ENCODE measurements around the gene C9orf43. TPM values are rescaled to one million over a fixed set of nuclear protein-coding genes. Genes with fewer than 3 reads are reported as not detected.
A peak's percentile ranks its signal among the peaks of the same experiment; 100 is the strongest.
"Not testable (repeated sequence)": the region's sequence is repeated elsewhere in the genome, so short reads cannot be mapped to it uniquely, and the experiment has no call there.

The C9orf43 gene, protein sequence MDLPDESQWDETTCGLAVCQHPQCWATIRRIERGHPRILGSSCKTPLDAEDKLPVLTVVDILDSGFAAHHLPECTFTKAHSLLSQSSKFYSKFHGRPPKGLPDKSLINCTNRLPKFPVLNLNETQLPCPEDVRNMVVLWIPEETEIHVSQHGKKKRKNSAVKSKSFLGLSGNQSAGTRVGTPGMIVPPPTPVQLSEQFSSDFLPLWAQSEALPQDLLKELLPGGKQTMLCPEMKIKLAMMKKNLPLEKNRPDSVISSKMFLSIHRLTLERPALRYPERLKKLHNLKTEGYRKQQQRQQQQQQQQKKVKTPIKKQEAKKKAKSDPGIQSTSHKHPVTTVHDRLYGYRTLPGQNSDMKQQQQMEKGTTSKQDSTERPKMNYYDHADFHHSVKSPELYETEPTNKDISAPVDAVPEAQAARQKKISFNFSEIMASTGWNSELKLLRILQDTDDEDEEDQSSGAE
- 0.19 and 0.29 TPM in 2 replicates for total RNA-seq (2014; rRNA removed)
- polyA plus RNA-seq (2012) = 0.44 TPM

DNA sequence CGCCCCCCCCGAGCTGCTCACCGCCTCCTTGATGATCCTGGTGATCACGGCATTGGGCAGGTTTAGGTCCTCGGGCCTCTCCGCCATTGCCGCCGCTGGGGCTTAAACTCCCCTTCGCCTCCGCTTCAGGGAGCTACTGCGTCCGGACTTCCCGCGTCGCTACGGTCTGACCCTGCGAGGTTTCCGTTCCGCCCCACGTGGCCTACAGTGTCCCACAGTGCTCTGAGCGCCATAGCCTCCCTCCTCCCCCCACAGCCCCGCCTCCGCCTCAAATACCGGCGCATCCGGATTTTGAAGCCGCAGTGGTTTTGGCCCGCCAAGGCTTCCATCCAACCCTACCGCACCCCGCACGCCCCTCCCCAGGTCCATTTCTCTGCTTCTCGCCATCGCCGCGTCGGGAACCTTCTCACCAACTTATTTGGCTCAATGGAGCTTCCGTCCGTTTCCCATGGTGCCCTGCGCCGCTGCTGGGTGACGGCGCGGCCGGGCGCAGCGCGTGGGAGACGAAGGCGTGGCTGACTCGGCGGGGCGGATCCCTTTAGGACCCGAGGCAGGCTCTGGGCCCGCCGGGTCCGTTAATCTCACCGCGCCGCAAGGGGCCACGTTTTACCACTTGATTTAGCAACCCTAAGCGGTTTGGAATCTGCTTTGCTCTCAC is at the start of gene C9orf43, which contains the start of gene POLE3:
C9orf43 (plus strand) TSS at position 541 of the 658 bp plus-strand sequence. CDS start 2,747 bp downstream, outside the sequence.
POLE3 (minus strand) TSS at position 469 of the 658 bp plus-strand sequence; CDS start at position 87, 382 bp downstream.
- peak; percentile 95 for DNase-seq (ENCODE audit: low read depth)

DNA sequence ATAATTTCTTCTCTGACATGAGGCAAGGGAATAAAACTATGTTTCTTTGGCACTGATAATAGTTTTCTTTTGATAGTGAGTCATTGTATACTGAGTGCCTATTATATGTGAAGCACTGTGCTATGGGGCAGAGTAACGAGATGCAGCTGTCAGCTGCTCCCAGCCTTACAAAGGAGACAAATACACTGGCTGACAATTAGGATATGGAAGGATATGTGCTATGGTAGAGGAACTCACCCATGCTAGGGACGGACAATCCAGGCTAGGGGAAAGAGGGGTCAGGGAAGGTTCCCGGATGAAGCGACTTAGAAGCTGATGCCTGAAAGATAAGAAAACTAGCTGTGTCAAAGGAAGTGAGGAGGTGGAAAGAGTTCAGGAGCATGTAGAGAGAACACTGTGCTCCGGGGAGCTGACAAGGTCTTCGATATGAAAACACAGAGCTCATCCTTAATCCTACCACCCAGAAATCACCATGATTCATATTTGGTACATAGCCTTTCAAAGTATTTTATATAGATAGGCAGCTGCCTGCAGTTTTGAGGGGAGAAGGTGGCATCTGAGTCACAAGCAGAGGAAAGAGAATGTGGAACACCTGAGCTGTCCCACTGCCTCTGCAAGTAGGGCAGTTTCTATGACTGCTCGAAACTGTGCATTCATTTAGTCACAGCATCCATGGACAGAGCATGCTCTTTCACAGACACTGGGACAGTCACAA is 49.1 kb upstream of the C9orf43 start:
- DNase-seq (ENCODE audit: low read depth) = peak; percentile 65

DNA sequence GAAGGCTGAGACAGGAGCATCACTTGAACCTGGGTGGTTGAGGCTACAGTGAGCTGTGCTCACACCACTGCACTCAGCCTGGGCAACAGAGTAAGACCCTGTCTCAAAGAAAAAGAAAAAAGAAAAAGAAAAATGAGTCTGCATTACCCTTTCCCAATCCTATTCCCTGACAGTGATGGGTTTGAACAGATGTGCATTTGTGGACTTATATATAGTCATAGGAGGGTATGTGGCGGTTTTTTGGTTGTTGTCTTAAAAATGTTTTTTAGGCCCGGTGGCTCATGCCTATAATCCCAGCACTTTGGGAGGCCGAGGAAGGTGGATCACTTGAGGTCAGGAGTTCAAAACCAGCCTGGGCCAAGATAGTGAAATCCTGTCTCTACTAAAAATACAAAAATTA is 47.2 kb upstream of the C9orf43 start:
- DNase-seq (ENCODE audit: low read depth) = peak; percentile 78

DNA sequence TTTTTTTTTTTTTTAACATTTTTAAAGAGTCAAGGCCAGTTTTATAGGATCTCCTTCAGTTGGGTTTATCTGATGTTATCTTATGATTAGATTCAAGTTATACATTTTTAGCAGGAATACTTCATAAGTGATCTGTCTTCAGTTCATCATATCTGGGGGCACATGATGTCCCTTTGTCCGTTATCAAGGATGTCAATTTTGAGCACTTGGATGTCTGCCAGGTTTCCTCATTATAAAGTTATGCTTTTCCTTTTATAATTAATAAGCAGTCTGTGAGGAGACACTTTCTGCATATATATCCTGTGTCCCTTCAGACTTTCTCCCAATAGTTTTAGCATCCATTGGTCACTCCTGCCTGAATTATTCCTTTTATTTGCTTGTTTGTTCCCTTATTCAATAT is 45.6 kb upstream of the C9orf43 start:
- DNase-seq (ENCODE audit: low read depth) = no peak

DNA sequence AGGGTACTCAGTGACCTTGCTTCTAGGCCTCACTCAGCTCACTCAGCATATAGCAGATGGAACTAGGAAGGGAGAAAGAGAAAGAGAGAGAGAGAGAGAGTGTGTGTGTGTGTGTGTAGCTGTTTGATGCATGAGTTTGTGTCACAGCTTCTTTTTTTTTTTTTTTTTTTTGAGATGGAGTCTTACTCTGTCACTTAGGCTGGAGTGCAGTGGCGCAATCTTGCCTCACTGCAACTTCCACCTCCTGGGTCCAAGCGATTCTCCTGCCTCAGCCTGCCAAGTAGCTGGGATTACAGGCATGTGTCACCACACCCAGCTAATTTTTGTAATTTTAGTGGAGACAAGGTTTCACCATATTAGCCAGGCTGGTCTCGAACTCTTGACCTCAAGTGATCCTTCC is 44.9 kb upstream of the C9orf43 start:
- not testable (repeated sequence) for DNase-seq (ENCODE audit: low read depth)

DNA sequence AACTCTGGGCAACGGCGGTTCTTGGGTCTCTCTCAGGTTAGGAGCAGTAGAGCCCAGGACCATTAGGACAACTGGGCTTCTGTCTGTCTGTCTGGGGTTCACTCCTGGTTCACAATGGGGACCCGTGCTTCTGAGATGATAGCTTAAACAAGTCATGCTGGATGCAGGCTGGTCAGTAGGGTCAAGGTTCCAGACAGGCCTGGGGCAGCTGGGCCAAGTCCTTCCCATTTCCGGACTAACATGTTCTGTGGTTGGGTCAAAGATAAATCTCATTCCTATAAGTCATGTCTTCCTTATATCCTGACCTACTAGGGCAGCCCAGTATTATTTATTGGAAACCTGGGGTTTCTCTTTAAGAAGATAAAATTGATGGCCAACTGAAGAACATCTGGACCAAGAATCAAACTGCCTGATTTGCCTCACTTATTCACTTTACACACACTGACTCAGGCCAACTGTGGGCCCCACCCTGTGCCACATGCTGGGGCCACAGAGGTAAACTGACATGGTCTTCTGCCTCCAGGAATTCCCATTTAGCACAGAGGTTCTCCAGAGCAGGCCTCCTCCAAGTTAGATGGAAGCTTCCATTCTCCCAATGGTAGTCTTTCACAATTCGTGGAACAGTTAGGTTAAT is 42.1 kb upstream of the C9orf43 start:
- no peak for DNase-seq (ENCODE audit: low read depth)

DNA sequence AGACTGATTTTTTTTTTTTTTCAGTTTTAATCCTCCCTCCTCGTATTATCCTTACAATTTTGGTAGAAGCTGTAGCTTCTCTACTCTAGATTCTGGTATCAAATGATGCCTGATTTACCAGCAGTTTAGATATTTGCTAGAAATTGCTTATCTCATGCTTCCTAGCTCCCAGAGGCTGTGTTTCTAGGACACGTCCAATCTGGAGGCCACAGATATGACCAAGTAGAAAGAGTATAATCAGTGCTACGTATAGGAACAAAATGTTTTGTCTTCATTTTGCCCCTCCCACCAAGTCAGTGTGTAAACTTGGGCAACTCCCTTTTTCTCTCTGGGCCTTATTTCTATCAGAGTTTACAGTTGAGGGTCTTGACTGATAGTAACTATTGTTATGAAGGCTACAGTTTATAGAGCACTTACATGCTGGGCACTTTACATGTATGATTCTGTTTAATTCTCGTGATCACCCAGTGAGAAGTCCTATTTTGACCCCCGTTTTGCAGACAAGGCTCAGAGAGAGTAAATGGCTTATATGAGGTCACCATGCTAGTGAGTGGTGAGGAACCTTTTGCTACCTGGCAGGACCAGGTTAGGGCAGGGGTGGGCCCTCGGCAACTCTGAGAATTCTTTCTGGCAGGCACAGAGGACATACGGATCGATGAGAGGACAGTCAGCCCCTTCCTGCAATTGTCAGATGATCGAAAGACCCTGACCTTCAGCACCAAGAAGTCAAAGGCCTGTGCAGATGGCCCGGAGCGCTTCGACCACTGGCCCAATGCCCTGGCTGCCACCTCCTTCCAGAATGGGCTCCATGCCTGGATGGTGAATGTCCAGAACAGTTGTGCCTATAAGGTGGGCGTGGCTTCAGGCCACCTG is 41.3 kb upstream of the C9orf43 start:
- no peak for DNase-seq (ENCODE audit: low read depth)

DNA sequence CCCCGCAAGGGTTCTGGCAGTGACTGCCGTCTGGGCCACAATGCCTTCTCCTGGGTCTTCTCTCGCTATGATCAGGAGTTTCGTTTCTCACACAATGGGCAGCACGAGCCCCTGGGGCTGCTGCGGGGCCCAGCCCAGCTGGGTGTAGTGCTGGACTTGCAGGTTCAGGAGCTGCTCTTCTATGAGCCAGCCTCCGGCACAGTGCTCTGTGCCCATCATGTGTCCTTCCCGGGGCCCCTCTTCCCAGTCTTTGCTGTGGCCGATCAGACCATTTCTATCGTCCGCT is 40.7 kb upstream of the C9orf43 start:
- DNase-seq (ENCODE audit: low read depth) = no peak

DNA sequence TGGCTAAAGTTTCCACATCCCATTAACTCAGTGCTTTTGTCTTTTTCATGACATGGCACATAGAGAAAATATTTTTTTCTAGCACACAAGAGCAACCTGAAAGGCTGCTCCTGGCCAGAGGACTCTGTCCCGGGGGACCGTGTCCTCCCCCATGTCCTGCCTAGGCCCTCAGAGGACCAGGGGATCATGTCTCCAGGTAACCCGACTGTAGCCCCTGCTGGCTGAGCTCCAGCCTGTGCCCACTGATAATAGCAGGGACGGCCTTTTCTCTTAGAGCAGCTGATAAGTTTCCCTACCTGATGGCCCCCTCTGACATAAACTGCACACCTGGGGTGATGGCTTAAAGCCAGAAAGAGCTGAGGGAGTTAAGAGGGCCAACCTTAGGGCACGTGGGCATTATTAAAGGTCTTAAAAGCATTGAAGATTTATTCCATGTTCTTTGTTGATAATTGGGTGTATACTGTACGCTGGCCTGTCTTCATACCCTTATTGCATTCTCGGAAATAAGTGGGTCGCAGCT is 39.7 kb upstream of the C9orf43 start:
- DNase-seq (ENCODE audit: low read depth) = no peak

DNA sequence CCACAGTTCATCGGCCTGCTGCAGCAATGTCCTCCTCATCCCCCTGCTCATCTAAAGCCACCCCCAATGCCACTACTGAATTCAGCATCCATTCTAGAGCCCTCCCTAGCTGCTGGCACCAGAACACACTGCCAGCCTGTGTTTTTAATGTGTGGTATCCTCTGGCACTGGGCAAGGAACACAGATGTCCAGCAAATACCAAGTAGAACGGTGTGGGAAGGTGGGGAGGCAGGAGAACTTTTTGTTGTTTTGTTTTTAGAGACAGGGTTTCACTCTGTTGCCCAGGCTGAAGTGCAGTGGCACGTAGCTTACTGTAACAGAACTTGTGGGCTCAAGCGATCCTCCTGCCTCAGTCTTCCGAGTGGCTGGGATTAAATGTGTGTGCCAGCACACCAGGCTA is 38.5 kb upstream of the C9orf43 start:
- DNase-seq (ENCODE audit: low read depth) = no peak

DNA sequence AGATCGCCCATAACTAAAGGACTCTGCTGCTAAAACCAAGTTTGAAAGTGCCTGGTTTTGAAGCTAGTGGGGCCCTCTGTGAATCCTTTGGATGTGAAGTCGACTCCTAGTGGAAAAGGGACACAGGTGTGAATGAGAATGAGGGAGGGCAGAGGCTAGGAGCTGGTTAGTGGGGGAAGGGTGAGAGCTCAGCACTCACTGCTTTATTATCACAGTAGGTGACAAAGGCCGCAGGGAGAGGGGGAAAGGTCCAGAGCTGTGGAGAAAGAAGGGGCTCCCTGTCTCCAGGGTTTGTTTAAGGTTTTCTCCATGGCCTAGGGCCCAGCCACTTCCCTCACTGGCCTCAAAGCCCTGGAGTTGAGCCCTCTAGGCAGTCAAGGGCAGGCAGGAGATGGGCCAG is 37.3 kb upstream of the C9orf43 start:
- DNase-seq (ENCODE audit: low read depth) = no peak

DNA sequence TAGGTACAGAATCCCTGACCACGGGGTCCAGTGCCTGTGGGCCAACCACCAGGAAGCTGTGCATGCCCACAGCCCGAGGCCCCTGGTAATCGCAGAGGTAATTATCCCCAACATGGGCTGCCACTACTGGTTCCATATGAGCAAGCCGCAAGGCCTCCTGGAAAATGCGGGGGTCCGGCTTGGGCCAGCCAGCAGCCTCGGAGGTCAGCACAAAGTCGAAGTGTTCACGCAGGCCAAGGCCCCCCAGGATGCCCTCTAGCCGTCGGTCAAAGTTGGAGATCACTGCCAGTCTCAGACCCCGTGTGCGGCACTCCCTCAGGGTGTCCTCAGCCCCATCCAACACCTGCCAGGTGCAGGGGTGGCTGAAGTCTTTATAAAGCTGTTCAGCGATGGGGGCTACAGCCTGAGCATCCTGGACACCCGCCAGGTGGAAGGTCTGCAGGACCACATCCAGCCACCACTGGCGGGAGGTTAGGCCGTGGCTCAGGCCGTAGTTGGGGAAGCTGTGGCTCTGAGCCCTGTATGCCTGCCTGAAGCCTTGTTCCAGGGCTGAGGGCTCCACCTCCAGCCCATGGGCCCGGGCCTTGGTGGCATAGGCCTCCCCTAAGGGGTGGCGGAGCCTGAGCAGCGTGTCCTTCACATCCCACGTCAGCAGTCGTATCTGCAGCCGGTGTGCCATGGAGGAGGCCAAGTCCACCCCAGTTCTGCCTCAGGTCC is 36.7 kb upstream of the C9orf43 start:
- DNase-seq (ENCODE audit: low read depth) = no peak

DNA sequence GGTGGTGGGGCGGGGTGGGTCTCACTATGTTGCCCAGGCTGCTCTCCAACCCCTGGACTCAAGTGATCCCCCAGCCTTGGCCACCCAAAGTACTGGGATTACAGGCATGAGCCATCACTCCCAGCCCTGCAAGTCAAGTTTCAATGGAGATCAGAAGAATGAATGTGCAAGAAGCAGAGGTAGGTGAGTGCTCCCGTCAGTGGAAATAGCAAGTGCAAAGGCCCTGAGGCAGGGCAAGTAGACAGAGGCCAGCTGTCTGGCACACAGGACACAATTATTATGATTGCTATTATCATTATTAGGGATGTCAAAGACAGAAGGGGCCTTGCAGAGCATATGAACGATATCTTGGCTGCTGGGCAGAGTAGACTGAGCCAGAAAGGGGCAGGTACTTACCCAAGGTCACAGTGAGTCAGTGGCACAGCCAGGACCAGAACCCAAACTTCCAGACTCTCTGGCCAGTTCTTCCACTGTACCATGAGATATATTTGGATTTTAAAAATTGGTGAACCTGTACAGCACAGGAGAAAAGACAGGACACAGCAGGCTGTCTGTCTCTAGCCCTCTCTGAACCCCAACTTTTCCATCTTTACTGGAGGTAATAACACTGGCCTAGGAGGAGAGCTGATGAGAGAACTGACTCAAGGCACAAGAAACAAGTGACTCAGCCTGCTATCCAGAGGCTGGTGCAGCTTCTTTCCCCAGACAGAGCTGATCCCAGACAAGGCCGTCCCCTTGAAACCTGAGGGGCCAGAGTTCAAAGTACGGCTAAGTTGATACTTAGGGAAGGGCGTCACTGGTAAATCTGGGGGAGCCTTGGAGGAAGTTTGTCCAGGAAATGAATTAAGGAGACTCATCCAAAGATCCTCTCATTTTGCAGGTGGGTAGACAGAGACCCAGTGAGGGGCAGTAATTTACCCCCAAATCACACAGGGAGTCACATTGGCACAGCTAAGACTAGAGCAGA is 35.2 kb upstream of the C9orf43 start:
- no peak for DNase-seq (ENCODE audit: low read depth)

DNA sequence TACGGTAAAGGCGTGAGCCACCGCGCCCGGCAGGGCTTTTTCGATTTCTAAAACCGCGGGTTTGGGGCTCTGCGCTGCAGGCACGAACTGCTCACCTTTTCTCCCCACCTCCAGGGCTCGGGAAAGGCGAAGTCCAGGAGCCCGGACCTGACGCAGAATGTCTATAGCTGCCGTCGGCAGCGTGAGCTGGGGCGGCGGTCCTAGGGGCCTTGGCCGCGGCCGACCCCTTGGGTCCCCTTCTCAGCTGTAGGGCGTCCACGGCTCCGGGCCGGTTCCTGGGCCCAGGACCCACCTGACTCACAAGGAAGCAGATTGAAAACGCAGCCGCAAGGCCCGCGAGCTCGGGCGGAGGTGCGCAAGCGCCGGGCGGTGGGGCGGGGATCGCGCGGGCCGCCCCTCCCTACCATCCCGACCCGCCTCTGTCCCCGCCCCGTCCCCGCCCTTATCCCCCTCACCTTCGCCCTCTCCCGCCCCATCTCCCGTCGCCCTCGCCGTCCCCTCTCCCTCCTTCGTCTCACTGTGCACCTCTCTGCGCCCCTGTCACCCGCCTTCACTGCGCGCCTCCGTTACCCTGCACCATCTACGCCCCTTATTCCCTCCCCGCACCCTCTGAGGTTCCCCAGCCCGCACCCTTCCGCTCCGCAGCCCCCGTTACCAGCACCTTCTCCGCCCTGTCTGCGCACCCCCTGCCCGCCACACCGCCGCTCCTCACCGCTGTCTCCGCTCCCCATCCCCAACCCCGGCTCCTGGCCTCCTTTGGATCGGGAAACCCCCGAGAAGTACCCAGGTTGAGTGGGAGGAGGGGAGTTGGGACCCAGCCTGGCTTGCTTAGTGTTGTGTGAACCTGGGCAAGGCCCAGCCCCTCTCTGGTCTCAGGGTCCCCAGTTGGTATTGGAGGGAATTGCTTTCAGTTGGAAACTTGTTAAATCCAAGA is 33.6 kb upstream of the C9orf43 start, which contains the start of gene HDHD3:
HDHD3 (minus strand) TSS at position 353 of the 934 bp plus-strand sequence. CDS start 2,632 bp downstream, outside the sequence.
- peak; percentile 53 for DNase-seq (ENCODE audit: low read depth)

DNA sequence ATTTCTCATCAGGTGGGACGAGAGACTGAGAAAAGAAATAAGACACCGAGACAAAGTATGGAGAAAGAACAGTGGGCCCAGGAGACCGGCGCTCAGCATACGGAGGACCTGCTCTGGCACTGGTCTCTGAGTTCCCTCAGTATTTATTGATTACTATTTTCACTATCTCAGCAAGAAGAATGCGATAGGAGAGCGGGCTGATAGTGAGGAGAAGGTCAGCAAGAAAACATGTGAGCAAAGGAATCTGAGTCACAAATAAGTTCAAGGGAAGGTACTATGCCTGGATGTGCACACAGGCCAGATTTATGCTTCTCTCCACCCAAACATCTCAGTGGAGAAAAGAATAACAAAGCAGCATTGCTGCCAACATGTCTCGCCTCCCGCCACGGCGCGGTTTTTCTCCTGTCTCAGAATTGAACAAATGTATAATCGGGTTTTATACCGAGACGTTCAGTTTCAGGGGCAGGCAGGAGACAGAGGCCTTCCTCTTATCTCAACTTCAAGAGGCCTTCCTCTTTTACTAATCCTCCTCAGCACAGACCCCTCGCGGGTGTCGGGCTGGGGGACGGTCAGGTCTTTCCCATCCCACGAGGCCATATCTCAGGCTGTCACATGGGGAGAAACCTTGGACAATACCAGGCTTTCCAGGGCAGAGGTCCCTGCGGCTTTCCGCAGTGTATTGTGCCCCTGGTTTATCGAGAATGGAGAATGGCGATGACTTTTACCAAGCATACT is 31.3 kb upstream of the C9orf43 start:
- DNase-seq (ENCODE audit: low read depth) = not testable (repeated sequence)

DNA sequence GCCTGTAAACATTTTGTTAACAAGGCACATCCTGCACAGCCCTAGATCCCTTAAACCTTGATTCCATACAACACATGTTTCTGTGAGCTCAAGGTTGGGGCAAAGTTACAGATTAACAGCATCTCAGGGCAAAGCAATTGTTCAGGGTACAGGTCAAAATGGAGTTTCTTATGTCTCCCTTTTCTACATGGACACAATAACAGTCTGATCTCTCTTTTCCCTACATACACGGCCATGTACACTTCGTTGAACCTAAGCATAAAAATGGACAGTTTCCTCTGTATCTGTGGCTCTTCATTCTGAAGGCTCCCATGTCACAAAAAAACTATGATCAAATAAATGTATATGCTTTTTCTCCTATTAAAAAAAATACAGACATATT is 30.7 kb upstream of the C9orf43 start:
- DNase-seq (ENCODE audit: low read depth) = not testable (repeated sequence)

Data from LHCN-M2 (cell line).